ENCODE measurements around the gene VAC14.
"Not testable (repeated sequence)": the region's sequence is repeated elsewhere in the genome, so short reads cannot be mapped to it uniquely, and the experiment has no call there.

The VAC14 gene

GRCh38 chr16:70681382-70682238 lies 119.3 kb downstream of the VAC14 start:
- no peak for DNase-seq (ENCODE audit: low read depth in 2 of 2)

- no peak for DNase-seq (ENCODE audit: low read depth in 2 of 2)
Observed at GRCh38 chr16:70680495-70681381, 120.2 kb downstream of the VAC14 start.

GRCh38 chr16:70679671-70680494 lies 121.1 kb downstream of the VAC14 start:
- DNase-seq (ENCODE audit: low read depth in 2 of 2): no peak

GRCh38 chr16:70678898-70679670 lies 121.9 kb downstream of the VAC14 start:
- DNase-seq (ENCODE audit: low read depth in 2 of 2): no peak

GRCh38 chr16:70678121-70678897 lies 122.6 kb downstream of the VAC14 start:
- no peak for DNase-seq (ENCODE audit: low read depth in 2 of 2)

- no peak for DNase-seq (ENCODE audit: low read depth in 2 of 2)
Observed at GRCh38 chr16:70677499-70678120, 123.3 kb downstream of the VAC14 start.

- DNase-seq (ENCODE audit: low read depth in 2 of 2): no peak
Observed at GRCh38 chr16:70676675-70677498, 124.1 kb downstream of the VAC14 start.

GRCh38 chr16:70675851-70676513 lies 125.0 kb downstream of the VAC14 start:
- no peak for DNase-seq (ENCODE audit: low read depth in 2 of 2)

- no peak for DNase-seq (ENCODE audit: low read depth in 2 of 2)
Observed at GRCh38 chr16:70674221-70675014, 126.5 kb downstream of the VAC14 start.

- not testable (repeated sequence) for DNase-seq (ENCODE audit: low read depth in 2 of 2)
Observed at GRCh38 chr16:70670938-70671337, 130.0 kb downstream of the VAC14 start.

- no peak for DNase-seq (ENCODE audit: low read depth in 2 of 2)
Observed at GRCh38 chr16:70670175-70670574, 130.8 kb downstream of the VAC14 start.

- DNase-seq (ENCODE audit: low read depth in 2 of 2): no peak
Observed at GRCh38 chr16:70665806-70666735, 134.9 kb downstream of the VAC14 start.

GRCh38 chr16:70665113-70665694 lies 135.8 kb downstream of the VAC14 start:
- no peak for DNase-seq (ENCODE audit: low read depth in 2 of 2)

- no peak for DNase-seq (ENCODE audit: low read depth in 2 of 2)
Observed at GRCh38 chr16:70664325-70665112, 136.4 kb downstream of the VAC14 start.

Data from activated CD4-positive, alpha-beta T cell treated with anti-CD3 and anti-CD28 coated beads for 24 hours (primary cell).